Effector memory CD4-positive, alpha-beta T cell (primary cell): ENCODE results near the gene SETD1B.

ENCODE experiments used
- DNase-seq, 3 donors: peaks; one replicate each; pipeline ENCODE4 v3.0.0-alpha.2; 2020
- H3K27ac ChIP-seq: 2 replicates; pipeline ENCODE4 v1.7.0; 2013; ENCODE audit warnings: mild to moderate bottlenecking, low read length, moderate library complexity; ENCODE audit not compliant: insufficient read depth, poor library complexity, severe bottlenecking
- H3K27me3 ChIP-seq: replicated peaks from 2 replicates; pipeline ENCODE4 v1.7.0; 2013; ENCODE audit warnings: mild to moderate bottlenecking, low read length; ENCODE audit not compliant: insufficient read depth, control insufficient read depth, poor library complexity, severe bottlenecking
- H3K36me3 ChIP-seq: 2 replicates; pipeline ENCODE4 v1.7.0; 2013; ENCODE audit warnings: mild to moderate bottlenecking, low read length, moderate library complexity; ENCODE audit not compliant: control insufficient read depth, insufficient read depth
- H3K4me1 ChIP-seq: 2 replicates; pipeline ENCODE4 v1.7.0; 2013; ENCODE audit warnings: low read length, mild to moderate bottlenecking; ENCODE audit not compliant: control insufficient read depth, insufficient read depth, poor library complexity, severe bottlenecking
- H3K4me3 ChIP-seq: 2 replicates; pipeline ENCODE4 v1.7.0; 2013; ENCODE audit warnings: low read length, low read depth, mild to moderate bottlenecking; ENCODE audit not compliant: insufficient read depth, poor library complexity, severe bottlenecking
- H3K9me3 ChIP-seq: 2 replicates; pipeline ENCODE4 v1.7.0; 2013; ENCODE audit warnings: mild to moderate bottlenecking, low read length, moderate library complexity; ENCODE audit not compliant: control insufficient read depth

The SETD1B gene

DNA sequence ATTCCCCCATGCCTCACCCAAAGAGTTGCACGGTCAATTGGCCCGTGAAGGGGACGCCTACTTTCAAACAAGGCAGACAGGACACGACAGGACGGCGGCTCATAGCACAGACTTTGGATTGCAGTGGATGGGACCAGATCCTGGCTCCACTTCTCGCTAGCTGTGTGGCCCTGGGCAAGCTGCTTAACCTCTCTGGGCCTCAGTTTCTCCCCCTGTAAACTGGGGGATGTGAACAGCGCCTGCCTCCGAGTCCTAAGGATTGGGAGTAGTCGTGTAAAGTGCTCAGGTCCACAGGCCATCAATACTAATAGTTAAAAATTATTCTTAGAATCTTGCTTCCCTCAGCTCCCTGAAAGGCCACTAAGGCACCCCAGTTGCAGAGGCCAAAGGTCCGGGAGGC is 23.4 kb upstream of the SETD1B start:
- peaks cover 33% of the 10 kb centered on the region for H3K36me3 ChIP-seq
- H3K27me3 ChIP-seq, result no peaks in the 10 kb centered on the region
- no peaks in the 10 kb centered on the region for H3K9me3 ChIP-seq
- peak overlapping the region; percentile 8 for H3K27ac ChIP-seq
- H3K4me3 ChIP-seq, result no peak overlapping the region
- no peak for DNase-seq
- H3K4me1 ChIP-seq, result peaks cover 47% of the 10 kb centered on the region

DNA sequence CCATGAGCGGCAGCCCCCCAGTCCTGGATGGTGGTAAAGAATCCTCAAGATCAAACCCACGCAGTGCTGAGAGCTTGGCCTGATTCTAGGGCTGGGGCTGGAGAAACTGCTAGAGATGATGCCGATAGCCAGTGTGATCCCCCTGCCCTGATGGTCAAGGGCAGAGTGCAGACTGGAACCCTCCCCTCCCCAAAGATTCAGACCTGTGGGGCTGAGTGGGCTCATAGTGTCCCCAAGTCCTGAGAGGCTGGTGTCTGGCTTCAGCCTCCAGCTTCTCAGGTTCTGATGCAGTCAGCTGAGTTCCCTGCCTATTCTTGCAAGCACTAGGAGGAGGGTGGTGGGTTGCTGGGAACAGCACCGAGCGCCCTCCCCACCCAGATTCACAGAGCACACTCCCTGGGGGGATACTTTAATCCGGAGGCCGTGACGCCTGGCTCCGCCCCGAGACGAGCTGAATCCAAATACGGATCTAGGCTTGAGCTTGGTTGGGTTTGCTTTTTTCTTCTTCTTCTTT is 22.3 kb upstream of the SETD1B start:
- H3K27me3 ChIP-seq, result no peaks in the 10 kb centered on the region
- H3K27ac ChIP-seq, result peak overlapping the region; percentile 64
- peaks cover 33% of the 10 kb centered on the region for H3K36me3 ChIP-seq
- no peak for DNase-seq
- no peaks in the 10 kb centered on the region for H3K9me3 ChIP-seq
- H3K4me3 ChIP-seq, result no peak overlapping the region
- H3K4me1 ChIP-seq, result peaks cover 52% of the 10 kb centered on the region

DNA sequence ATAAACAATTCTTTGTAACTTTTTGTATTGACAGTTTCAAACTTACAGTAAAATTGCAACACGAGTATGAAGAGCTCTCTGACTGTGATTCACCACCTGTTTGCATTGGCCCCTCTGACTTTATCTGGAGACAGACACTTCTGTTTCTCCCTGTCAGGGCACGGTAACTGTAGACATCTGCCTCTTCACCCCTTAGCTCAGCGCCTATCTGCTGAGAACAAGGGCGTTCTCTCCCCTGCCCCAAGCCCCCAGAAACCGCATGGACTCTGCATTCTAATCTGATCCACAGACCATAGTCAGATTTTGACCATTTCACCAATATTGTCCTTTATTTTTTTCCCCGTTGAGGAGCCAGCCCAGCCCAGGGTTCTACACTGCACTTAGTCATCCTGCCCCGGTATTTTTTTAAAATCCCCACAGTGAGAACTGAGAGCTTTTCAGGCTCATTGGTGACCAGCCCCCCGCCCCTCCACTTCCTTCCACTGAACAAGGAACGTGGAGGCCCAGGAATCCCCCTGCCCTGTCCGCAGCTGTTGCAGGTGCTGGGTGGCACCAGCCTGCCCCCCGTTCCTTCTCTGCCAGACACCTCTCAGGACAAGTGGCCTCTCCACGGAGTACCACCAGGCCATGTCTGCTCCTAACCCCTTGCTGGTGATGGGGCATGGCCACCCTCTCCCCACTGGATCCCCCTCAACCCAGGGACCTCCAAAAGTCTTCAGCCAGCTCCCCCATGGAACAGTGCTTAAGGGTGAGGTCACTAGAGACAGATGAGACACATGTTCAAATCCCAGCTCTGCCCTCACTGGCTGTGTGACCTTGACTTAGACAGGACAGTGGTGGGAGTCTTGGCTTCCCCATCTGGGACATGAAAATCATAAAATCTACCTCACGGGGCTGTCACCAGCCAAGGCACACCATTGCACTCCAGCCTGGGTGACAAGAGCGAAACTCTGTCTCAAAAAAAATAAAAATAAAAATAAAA is 21.5 kb upstream of the SETD1B start:
- Histone ChIP-seq H3K36me3 (peaks cover 33% of the 10 kb centered on the region), H3K27me3 (no peaks in the 10 kb centered on the region), H3K4me3 (no peak overlapping the region), H3K27ac (peak overlapping the region; percentile 64), H3K9me3 (no peaks in the 10 kb centered on the region), H3K4me1 (peaks cover 58% of the 10 kb centered on the region)
- DNase-seq, result peak in 2 of 3 donors; percentile 40 to 54

DNA sequence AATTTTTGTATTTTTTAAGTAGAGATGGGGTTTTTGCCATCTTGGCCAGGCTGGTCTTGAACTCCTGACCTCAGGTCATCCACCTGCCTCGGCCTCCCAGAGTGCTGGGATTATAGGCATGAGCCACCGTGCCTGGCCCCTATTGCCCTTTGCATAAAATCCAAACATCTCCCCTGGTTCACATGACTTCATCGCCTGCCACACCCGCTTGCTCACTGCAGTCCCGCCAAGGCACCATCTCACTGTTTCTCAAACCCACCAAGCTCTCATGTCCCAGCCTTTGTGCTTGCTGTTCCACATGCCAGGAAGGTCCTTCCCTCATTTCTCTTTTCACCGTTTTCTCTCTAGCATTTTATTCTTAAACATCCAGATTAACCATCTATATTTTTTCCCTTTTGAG is 20.0 kb upstream of the SETD1B start:
- no peaks in the 10 kb centered on the region for H3K9me3 ChIP-seq
- peak overlapping the region; percentile 67 for H3K27ac ChIP-seq
- no peak for DNase-seq
- H3K4me1 ChIP-seq, result peaks cover 72% of the 10 kb centered on the region
- H3K27me3 ChIP-seq, result no peaks in the 10 kb centered on the region
- H3K4me3 ChIP-seq, result no peak overlapping the region
- H3K36me3 ChIP-seq, result peaks cover 28% of the 10 kb centered on the region

DNA sequence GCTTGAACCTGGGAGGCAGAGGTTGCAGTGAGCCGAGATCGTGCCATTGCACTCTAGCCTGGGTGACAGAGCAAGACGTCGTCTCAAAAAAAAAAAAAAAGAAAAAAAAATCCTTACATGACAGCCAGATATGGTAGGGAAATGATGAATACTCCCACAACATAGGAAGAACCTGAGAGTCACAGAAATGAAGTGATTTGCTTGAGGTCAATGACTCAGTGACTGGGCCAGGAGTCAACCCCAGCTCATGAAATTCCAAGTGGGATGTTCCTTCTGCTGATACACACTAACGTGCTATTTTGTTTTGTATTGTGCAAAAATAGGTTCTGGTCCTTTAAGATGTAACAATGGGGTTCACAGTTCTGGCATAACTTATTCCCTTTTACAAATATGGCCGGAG is 19.3 kb upstream of the SETD1B start:
- peak overlapping the region; percentile 67 for H3K27ac ChIP-seq
- H3K36me3 ChIP-seq, result peaks cover 21% of the 10 kb centered on the region
- no peaks in the 10 kb centered on the region for H3K27me3 ChIP-seq
- peaks cover 79% of the 10 kb centered on the region for H3K4me1 ChIP-seq
- peak overlapping the region; percentile 35 for H3K4me3 ChIP-seq
- H3K9me3 ChIP-seq, result no peaks in the 10 kb centered on the region
- DNase-seq, result no peak

DNA sequence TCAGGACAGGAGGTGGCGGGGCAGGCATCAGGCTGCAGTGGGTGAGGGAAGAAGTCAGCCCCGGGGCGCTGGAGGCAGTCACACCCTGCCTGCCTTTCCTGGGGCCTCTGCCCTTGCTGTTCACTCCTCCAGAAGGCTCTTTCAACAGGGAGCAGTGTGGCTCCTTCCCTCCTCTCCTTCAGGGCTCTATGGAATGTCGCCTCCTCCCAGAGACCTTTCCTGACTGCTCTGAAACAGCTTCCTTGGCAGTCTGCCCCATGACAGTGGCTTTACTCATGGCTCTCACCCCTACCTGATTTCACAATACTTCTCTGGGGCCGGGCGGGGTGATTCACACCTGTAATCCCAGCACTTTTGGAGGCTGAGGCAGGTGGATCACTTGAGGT is 17.4 kb upstream of the SETD1B start:
- peak in 1 of 3 donors; percentile 52 for DNase-seq
- H3K27ac ChIP-seq, result peak overlapping the region; percentile 99
- no peak overlapping the region for H3K4me3 ChIP-seq
- peaks cover 2% of the 10 kb centered on the region for H3K36me3 ChIP-seq
- H3K27me3 ChIP-seq, result no peaks in the 10 kb centered on the region
- H3K9me3 ChIP-seq, result no peaks in the 10 kb centered on the region
- peaks cover 91% of the 10 kb centered on the region for H3K4me1 ChIP-seq

DNA sequence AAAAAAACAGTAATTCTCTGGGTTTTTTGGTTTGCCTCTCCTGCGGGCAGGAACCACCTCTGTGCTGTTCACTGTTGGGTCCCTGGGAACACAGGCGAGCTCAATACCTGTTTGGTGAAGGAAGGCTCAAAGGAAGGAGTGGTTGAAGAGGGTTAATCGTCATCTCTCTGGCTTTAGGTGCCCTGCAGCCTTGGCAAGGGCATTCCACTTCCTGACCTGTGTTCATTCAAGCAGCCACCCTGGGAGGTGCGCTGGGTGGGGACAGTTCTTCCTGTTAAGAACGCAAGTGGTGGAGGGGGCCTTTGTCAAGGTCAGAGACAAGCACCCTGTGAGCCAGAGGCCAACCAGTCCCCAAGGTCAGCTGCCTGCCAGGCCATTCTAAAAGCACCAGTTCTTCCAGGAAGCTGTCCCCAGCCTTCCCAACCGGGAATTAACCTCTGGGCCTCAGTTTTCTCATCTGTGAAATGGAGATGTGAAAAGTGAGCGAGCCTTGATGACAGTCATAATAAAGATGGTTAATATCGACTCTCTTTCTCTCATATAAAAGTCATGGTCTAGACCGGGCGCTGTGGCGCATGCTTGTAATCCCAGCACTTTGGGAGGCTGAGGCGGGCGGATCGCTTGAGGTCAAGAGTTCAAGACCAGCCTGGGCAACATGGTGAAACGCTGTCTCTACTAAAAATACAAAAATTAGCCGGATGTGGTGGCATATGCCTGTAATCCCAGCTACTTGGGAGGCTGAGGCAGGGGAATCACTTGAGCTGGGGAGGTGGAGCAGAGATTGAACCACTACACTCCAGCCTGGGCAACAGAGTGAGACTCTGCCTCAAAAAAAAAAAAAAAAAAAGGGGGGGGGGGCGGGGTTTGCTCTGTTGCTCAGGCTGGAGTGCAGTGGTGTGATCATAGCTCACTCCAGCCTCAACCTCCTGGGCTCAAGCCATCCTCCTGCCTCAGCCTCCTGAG is 16.5 kb upstream of the SETD1B start:
- Histone ChIP-seq H3K36me3 (no peaks in the 10 kb centered on the region), H3K27me3 (no peaks in the 10 kb centered on the region), H3K4me3 (peak overlapping the region; percentile 6), H3K27ac (peak overlapping the region; percentile 99), H3K9me3 (no peaks in the 10 kb centered on the region), H3K4me1 (peaks cover 91% of the 10 kb centered on the region)
- DNase-seq, result peak in 1 of 3 donors; percentile 56

DNA sequence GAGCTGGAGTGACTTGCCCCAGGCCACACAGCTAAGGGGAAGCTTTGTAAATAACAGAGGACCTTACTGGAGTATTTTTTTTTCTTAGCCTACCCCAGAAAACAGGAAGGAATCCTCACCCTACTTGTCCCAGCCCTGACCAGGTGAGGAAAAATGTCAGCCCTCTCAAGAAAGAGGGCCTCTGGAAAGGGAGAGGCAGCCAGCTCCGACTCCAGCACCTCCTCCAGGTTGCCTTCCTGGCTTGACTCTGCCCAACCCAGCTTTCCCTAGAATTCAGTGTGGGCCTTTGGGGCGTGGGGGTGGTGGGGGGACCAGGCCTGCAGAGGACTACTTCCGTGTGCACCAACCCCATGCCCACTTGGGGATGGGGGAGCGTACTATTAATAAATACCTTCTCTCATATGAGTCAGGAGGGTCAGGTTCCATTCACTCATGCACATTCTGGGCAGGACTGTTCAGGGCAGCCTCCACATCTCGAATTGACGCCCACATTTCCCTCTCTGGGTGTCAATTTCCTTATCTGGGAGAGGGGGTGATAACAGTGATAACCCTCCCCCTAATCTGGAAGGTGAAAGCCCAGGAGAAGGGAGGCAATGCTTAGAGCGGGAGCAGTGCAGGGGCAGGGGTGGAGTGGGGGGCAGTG is 15.5 kb upstream of the SETD1B start:
- Histone ChIP-seq H3K36me3 (no peaks in the 10 kb centered on the region), H3K27me3 (no peaks in the 10 kb centered on the region), H3K9me3 (no peaks in the 10 kb centered on the region), H3K4me3 (peak overlapping the region; percentile 50), H3K27ac (peak overlapping the region; percentile 99), H3K4me1 (peaks cover 86% of the 10 kb centered on the region)
- DNase-seq, result no peak

DNA sequence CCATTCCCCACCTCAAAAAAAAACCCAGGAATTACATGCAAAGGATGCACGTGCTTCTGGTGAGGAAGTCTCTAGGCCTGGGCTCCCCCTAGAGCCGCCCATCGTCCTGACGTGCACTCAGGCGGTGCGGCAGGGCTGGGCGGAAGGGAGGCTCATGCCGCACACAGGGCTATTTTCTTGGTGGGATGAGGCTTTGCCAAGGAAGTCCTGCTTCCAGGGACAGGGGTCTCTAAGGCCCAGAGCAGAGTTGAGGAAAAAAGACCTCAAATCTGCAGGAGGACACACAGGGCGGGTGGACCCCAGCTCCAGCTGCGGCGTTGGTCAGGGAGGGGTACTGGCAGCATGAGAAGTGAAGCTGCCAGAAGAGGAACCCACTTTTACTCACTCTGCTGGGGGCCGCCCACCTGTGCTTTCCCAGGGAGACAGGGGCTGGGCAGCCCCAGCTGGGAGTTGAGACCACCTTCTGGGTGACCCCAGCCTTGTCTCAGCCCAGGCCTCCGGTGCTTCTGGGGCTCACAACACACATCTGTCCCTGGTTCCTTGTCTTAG is 14.5 kb upstream of the SETD1B start:
- Histone ChIP-seq H3K27ac (peak overlapping the region; percentile 99), H3K9me3 (no peaks in the 10 kb centered on the region), H3K27me3 (no peaks in the 10 kb centered on the region), H3K4me1 (peaks cover 80% of the 10 kb centered on the region), H3K4me3 (peak overlapping the region; percentile 50), H3K36me3 (no peaks in the 10 kb centered on the region)
- DNase-seq, result no peak
